HG03439 (cell line): Measurements from ENCODE around the gene STK38.

ENCODE experiments used
- ATAC-seq: cut with Tn5 transposase; IDR thresholded peaks from one replicate; pipeline ENCODE4 v1.9.1; 2021; ENCODE audit warnings: mild to moderate bottlenecking, moderate library complexity; ENCODE audit not compliant: unreplicated experiment

Gene STK38

GRCh38 chr6:36566418-36566905 is 19.2 kb upstream of the STK38 start:
- ATAC-seq, result no peak

- ATAC-seq, result no peak
Measured at GRCh38 chr6:36563928-36564284, 16.6 kb upstream of the STK38 start.

- ATAC-seq, result no peak
Measured at GRCh38 chr6:36563237-36563927, 16.1 kb upstream of the STK38 start.

GRCh38 chr6:36560822-36561221 is 13.5 kb upstream of the STK38 start:
- ATAC-seq, result no peak

GRCh38 chr6:36559011-36559793 is 11.9 kb upstream of the STK38 start:
- no peak for ATAC-seq

GRCh38 chr6:36556281-36556680 is 9.0 kb upstream of the STK38 start:
- no peak for ATAC-seq

GRCh38 chr6:36555750-36556252 is 8.5 kb upstream of the STK38 start:
- no peak for ATAC-seq

- ATAC-seq, result no peak
Measured at GRCh38 chr6:36550473-36551000, 3.3 kb upstream of the STK38 start.

- ATAC-seq, result no peak
Measured at GRCh38 chr6:36548401-36548743, 1.1 kb upstream of the STK38 start.

GRCh38 chr6:36547646-36548400 is 544 bp upstream of the STK38 start:
- ATAC-seq, result no peak

- ATAC-seq, result no peak
Measured at GRCh38 chr6:36546308-36546919, 865 bp downstream of the STK38 start.

GRCh38 chr6:36545767-36546307 is 1.4 kb downstream of the STK38 start:
- no peak for ATAC-seq

GRCh38 chr6:36544228-36544627 is 3.1 kb downstream of the STK38 start:
- ATAC-seq, result no peak

- no peak for ATAC-seq
Measured at GRCh38 chr6:36542041-36542440, 5.2 kb downstream of the STK38 start.

- ATAC-seq, result no peak
Measured at GRCh38 chr6:36539814-36540568, 7.3 kb downstream of the STK38 start.

- no peak for ATAC-seq
Measured at GRCh38 chr6:36536873-36537547, 10.3 kb downstream of the STK38 start.

GRCh38 chr6:36533321-36533720 is 14.0 kb downstream of the STK38 start:
- no peak for ATAC-seq

- ATAC-seq, result no peak
Measured at GRCh38 chr6:36526066-36526465, 21.2 kb downstream of the STK38 start.

- ATAC-seq, result no peak
Measured at GRCh38 chr6:36525346-36525745, 21.9 kb downstream of the STK38 start.
